GM12873 (cell line): ENCODE measurements around the gene UNC50.

ENCODE experiments used
- TF ChIP-seq, protein P1 (sequence below): IDR thresholded peaks from 2 replicates; pipeline ENCODE4 v1.5.1; 2012; ENCODE audit warnings: low read depth, mild to moderate bottlenecking, moderate library complexity, low read length, control low read depth; ENCODE audit not compliant: insufficient read depth; ENCODE audit errors: missing control alignments

The UNC50 gene

GRCh38 chr2:98663511-98664090 lies 55.2 kb downstream of the UNC50 start:
- TF ChIP-seq, protein P1, sequence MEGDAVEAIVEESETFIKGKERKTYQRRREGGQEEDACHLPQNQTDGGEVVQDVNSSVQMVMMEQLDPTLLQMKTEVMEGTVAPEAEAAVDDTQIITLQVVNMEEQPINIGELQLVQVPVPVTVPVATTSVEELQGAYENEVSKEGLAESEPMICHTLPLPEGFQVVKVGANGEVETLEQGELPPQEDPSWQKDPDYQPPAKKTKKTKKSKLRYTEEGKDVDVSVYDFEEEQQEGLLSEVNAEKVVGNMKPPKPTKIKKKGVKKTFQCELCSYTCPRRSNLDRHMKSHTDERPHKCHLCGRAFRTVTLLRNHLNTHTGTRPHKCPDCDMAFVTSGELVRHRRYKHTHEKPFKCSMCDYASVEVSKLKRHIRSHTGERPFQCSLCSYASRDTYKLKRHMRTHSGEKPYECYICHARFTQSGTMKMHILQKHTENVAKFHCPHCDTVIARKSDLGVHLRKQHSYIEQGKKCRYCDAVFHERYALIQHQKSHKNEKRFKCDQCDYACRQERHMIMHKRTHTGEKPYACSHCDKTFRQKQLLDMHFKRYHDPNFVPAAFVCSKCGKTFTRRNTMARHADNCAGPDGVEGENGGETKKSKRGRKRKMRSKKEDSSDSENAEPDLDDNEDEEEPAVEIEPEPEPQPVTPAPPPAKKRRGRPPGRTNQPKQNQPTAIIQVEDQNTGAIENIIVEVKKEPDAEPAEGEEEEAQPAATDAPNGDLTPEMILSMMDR: no peak

DNA sequence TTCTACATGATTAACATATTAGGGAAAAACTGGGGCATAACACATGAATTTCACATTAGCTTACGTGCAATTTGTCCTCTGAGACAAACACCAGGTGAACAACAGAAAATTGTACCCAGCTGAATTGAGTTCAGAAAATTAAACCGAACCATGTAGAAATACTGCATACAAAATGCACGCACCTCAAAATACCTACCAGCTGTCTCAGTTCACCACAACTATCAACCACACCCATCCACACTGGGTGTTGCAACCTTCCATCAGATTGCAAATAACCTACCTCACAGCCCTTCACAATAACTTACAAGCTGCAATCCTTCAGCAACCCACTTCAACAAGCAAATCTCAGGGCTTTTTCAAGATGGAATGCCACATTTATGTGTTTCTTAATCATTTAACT lies 55.9 kb downstream of the UNC50 start:
- TF ChIP-seq, protein P1: no peak

DNA sequence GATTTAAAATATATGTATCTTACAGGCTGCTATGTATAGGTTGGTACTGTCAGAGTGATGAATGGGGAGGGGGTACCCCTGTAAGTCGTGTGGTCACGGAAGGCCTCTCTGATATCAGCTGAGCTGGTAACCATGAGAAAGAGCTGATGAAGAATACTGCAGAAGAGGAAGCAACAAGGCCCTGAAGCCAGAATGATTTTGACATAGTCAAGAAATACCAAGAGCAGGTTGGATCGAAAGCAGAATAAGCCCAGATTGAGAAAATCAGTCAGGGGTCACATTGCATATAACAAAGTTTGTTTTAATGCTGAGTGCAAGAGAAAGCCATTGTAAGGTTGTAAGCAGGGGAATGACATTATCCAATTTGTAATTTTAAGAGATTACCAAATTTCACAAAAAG lies 57.3 kb downstream of the UNC50 start:
- TF ChIP-seq, protein P1: no peak
